NB4 (cell line): Measurements from ENCODE around the gene HECTD3.

Source experiments
- DNase-seq: peaks from one replicate; pipeline ENCODE4 v3.0.0; 2010; ENCODE audit warnings: low read depth
- H3K4me3 ChIP-seq: one replicate; pipeline ENCODE4 v1.5.1; 2011; ENCODE audit warnings: mild to moderate bottlenecking, low read depth, low read length, moderate library complexity
- CTCF ChIP-seq: IDR thresholded peaks from one replicate; pipeline ENCODE4 v1.5.1; 2012; ENCODE audit warnings: low read depth, low read length
- MYC ChIP-seq: IDR thresholded peaks from 2 replicates; pipeline ENCODE4 v1.6.1; 2011; ENCODE audit warnings: low read depth, low read length
- POLR2A ChIP-seq: IDR thresholded peaks from 2 replicates; pipeline ENCODE4 v1.6.1; 2011; ENCODE audit warnings: mild to moderate bottlenecking; ENCODE audit not compliant: insufficient read length; ENCODE audit errors: extremely low read depth
- TF ChIP-seq, protein P1 (sequence below): IDR thresholded peaks from 2 replicates; pipeline ENCODE4 v1.6.1; 2011; ENCODE audit warnings: low read depth, low read length

The HECTD3 gene

GRCh38 chr1:45023663-45024062, 12.5 kb upstream of the HECTD3 start:
- no peak for DNase-seq
- no peak for TF ChIP-seq CTCF
- TF ChIP-seq, protein P1, sequence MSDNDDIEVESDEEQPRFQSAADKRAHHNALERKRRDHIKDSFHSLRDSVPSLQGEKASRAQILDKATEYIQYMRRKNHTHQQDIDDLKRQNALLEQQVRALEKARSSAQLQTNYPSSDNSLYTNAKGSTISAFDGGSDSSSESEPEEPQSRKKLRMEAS: no peak
- TF ChIP-seq MYC: no peak
- TF ChIP-seq POLR2A: no peak
- no peak overlapping the region for H3K4me3 ChIP-seq

- peak; percentile 58 for DNase-seq
- TF ChIP-seq POLR2A (no peak), CTCF (peak; percentile 62), MYC (no peak)
- H3K4me3 ChIP-seq: no peak overlapping the region
Measured at GRCh38 chr1:45018599-45019230, 7.6 kb upstream of the HECTD3 start.

GRCh38 chr1:45016767-45017166, 5.6 kb upstream of the HECTD3 start:
- no peak for DNase-seq
- H3K4me3 ChIP-seq: no peak overlapping the region
- TF ChIP-seq CTCF: no peak
- TF ChIP-seq POLR2A: no peak
- TF ChIP-seq, protein P1: no peak
- no peak for TF ChIP-seq MYC

- TF ChIP-seq POLR2A (no peak), CTCF (no peak), MYC (no peak)
- TF ChIP-seq, protein P1: no peak
- H3K4me3 ChIP-seq: no peak overlapping the region
- no peak for DNase-seq
Measured at GRCh38 chr1:45016090-45016697, 5.1 kb upstream of the HECTD3 start.

GRCh38 chr1:45015683-45016082, 4.6 kb upstream of the HECTD3 start:
- DNase-seq: no peak
- no peak overlapping the region for H3K4me3 ChIP-seq
- TF ChIP-seq, protein P1: no peak
- TF ChIP-seq CTCF (no peak), POLR2A (no peak), MYC (no peak)
